SK-N-SH (cell line): ENCODE measurements around the gene ABCG1.

ENCODE experiments used
- CTCF ChIP-seq: fragments of 200-600 bp; sonication (generic); IDR thresholded peaks from 2 replicates; pipeline ENCODE4 v1.6.1; 2017; ENCODE audit warnings: antibody characterized with exemption, mild to moderate bottlenecking, moderate library complexity
- ELF1 ChIP-seq: IDR thresholded peaks from 2 replicates; pipeline ENCODE4 v1.4.0; 2012
- JUND ChIP-seq: IDR thresholded peaks from 2 replicates; pipeline ENCODE4 v1.4.0; 2012
- PBX3 ChIP-seq: IDR thresholded peaks from 2 replicates; pipeline ENCODE4; 2012
- RAD21 ChIP-seq: IDR thresholded peaks from 2 replicates; pipeline ENCODE4 v1.6.1; 2012; ENCODE audit warnings: mild to moderate bottlenecking, low read length
- SIN3A ChIP-seq: IDR thresholded peaks from 2 replicates; pipeline ENCODE4 v1.6.1; 2012; ENCODE audit warnings: low read depth, mild to moderate bottlenecking, low read length, moderate library complexity, borderline replicate concordance
- YY1 ChIP-seq: IDR thresholded peaks from 2 replicates; pipeline ENCODE4 v1.4.0; 2012; ENCODE audit warnings: low read depth, mild to moderate bottlenecking

- TF ChIP-seq CTCF (no peak), PBX3 (no peak), SIN3A (no peak), YY1 (no peak), ELF1 (no peak), JUND (no peak), RAD21 (no peak)
Observed at GRCh38 chr21:42207426-42207825, 11.5 kb upstream of the ABCG1 start.
